Endometrial microvascular endothelial cells (primary cell): ENCODE measurements around the gene ASB9. TPM values are rescaled to one million over a fixed set of nuclear protein-coding genes. Genes with fewer than 3 reads are reported as not detected.

Experiments
- in situ Hi-C: cut with HindIII; loops from 2 replicates; pipeline ENCODE4 v1.10.0; 2017; ENCODE audit warnings: low sequenced_read_pairs, low pct_unique_long_range_greater_than_20kb; ENCODE audit errors: inconsistent ontology term
- total RNA-seq: library from RNA; depleted of rRNA; stranded (reverse); fragments of >200 nt; gene quantifications from one replicate; pipeline ENCODE4 v1.2.3, GENCODE V29; 2015; ENCODE audit errors: inconsistent ontology term

The ASB9 gene
- total RNA-seq, 1 donor from 2014 or later = 43.8 TPM

DNA sequence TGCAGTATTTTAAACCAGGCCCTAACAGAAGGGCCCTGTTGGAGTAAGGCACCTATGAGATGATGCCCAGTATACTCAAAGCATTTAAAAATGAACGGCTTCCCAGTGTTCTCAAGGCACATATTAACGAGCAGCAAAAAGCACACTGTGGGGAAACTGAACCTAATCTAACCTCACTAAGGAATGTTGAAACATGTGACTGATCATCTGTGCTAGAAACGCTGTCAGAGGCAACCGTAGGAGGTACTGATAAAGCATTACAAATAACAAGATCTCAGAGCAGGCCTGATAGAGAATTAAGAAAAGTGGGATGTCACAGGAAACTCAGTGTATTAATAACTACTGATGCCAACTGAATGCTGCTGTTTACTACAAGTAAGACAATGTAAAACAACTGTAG is 24.0 kb downstream of the ASB9 start:
- in situ Hi-C loops = no loop called here

DNA sequence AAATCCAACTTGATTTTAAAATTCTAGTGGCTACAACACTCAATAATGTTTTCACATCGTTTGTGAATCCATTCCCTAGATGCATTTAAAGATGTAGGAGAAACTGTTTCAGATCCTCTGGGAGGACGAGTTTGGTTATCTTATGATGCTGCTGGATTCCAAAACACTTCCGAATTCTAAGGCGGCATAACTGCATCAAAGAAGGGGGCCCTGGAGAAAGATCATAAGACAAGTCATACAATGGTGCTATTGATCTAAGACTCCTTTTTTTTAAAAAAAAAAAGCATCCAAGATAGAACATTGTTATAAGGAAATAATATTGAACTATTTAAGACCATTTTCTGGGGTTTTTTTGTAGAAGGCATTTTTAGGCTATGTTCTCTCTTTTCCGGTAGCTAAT is 25.5 kb downstream of the ASB9 start:
- in situ Hi-C loops = no loop called here

DNA sequence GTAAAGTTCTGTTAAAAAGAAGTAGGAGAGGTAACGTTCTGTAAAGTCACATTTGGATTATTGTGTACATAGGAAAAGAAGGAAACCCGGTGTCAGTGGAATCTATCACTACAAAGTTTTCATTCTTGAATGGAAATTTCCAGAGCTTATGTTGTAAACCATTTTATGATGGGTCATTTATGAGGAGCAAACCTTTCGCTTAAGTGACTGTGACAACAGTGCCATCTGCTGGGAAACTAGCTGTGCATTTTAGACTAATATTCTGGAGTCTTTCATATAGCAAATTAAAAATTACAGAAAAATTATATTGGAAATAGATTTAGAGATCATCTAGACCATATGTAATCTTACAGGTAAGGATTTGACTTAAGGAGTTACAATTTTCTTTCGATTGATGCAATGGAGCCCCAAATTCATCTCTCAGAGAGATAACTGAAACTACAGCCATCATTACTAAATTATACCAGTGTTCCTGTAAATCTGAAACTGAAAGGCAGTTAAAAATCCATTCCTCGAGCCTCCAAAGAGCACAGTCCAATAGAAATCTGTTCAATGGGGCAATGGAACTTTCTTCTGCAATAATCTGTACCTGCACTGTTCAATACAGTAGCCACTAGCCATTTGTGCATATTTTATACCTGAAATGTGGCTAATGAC is 26.9 kb downstream of the ASB9 start:
- in situ Hi-C loops = no loop called here

DNA sequence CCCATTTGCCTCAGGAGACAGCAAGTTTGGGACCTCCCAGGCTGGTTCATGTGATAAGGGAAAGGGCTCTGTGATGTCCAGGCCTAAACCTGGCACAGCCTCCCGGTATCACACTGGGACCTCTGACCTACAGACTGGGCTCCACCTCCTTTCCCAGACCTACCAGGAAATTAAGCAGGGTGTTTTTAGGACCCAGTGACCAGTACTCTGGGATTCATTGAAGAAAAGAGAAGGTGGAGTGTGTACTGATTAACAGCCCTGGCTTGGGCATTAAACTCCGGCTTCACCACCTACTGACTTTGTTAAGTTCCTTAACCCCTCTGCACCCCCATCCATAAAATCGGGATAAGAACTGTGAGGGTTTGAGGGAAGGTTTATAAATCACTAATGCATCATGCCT is 28.6 kb downstream of the ASB9 start:
- in situ Hi-C loops = no loop called here

DNA sequence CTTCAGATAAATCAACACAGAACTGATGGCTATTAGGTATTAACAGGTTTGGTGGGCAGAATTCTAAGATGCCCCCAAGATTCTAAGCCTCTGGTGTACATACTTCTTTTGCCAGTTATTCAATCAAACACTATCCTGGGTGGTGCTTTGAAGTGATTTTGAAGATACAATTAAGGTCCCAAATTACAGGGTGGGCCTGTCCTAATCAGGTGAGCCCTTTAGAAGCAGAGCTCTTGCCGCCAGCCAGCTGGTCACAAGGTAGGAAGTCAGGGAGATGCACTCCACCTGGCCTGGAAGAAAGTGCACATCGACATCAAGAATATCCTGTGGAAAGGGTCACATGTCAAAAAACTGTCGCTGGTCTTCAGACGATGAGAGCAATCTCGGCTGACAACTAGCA is 29.5 kb downstream of the ASB9 start:
- in situ Hi-C loops = no loop called here

DNA sequence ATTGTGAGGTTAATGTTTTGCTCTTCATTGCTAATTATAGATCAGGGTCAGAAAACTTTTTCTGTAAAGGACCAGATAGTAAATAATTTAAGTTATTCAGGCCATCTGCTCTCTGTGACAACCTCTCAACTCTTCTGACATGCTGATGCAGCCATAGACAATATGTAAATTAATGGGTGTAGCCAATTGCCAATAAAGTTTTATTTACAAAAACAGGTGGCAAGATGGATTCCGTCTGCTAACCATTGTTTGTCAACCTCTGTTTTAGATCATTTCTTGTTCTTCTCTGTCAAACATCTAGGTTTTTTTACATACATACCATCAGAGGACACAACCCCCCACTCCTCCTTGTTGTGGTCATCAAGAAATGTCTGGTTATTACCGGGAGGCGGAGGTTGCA is 33.7 kb downstream of the ASB9 start:
- in situ Hi-C loops = no loop called here

DNA sequence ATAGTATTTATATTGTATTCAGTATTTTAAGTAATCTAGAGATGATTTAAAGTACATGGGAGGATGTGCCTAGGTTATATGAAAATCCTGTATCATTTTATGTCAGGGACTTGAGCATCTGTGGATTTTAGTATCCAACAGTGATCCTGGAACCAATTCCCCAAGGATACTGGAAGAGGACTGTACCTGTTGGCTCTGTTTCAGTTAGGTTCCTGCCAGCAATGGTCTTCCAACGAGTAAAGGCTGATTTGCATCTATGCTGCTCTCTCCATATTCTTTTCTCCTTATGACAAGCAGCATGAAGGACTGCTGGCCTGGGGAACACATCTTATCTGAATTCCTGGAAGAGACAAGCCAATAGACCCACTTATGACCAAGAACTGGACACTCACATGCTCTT is 34.9 kb downstream of the ASB9 start:
- in situ Hi-C loops = no loop called here

DNA sequence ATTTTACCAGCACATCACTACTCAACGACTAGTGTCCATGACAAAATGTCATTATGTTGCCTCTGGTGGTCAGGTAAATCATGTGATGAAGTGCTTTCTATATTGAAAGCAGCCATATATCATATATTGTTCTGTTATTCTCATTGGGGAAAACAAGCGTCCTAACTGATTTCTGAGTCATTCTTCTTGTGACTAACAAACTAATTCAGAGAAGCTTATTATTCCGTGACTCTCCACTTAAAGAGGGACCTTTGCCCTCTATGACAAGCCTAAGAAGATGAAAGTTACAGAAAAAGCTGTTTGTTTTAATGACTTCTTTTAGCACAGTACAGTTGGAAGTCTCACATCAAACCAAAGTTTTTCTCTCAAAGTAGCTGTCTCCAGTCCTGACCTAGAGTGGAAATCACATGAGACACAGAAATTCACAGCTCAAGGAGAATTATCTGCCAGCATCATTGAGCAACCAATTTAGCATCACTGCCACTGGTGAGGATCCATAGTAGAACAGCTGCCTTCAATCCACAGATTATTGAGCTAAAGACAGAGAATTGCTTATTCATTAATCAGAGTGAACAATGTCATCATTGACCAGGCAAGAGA is 36.4 kb downstream of the ASB9 start:
- in situ Hi-C loops = no loop called here

DNA sequence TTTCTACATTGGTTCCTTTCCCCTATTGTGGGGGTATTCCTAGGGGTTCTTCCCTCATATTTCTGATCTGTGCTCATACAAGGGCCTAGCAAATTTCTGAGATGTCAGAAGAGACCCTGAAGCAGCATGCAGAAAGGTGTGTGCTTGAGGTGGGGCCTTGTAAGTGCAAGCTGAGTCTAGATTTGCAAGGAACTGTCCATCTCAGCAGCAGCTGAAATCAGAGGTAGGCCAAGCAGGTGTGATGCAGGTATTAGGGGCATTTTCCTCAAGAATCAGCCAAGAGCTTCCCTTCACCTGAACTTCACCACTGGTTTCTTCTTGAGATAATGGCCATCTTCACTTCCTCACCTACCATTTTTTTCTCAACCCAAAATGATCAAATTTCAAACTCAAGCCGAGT is 45.1 kb downstream of the ASB9 start:
- in situ Hi-C loops = no loop called here

DNA sequence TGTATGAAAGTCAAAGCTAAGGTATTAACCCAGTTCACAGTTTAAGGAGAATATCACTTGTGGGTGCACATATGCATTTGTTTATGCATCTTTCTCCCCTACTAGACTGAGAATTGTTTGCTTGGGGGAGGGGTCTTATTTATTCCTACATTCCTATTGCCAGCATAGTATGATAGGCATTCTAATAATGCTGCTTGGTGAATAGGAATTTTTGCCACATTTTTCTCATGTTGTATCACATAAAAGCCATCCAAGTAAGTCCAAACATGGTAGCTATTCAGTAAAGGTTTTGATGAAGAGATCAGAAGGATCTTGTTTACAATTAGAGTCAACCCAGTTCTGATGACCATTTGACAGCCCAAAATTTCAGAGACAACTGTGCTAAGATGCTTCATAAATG is 48.6 kb downstream of the ASB9 start:
- in situ Hi-C loops = no loop called here

DNA sequence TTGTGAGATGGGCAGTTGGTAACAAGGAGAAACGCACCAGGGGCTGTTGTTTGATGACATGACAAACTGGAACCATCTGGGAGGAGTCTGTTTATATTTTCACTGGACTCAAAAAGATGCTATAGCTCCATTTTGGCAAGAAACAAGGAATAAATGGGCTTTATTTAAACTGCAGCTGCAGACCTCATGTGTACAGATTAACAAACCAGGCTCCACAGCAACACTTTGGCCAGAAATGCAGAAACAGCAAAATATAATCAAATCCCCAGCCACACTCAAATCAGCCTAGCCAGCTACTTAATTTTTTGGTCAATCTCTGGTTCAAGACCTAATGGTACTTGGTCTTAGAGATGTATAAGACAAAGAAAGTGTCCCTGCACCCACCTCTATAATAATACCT is 52.7 kb downstream of the ASB9 start:
- in situ Hi-C loops = no loop called here

DNA sequence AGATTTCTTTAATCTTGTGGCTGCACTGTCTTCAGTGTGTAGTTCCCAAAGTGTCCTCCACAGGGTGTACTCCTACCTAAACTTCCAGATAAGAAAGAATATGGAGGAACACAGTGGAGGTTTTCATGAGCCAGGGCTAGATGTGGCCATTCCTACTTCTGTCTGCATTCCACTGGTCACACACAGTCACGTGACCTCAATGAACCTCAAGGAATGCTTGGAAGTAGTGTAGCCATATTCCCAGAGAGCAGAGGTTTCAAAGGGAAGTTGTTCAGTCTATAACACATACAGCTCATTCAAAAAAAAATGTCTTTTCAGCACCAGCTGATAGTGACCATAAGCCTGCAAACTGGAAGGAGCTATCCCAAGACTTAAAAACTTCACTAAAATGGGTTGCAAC is 53.6 kb downstream of the ASB9 start:
- in situ Hi-C loops = no loop called here

DNA sequence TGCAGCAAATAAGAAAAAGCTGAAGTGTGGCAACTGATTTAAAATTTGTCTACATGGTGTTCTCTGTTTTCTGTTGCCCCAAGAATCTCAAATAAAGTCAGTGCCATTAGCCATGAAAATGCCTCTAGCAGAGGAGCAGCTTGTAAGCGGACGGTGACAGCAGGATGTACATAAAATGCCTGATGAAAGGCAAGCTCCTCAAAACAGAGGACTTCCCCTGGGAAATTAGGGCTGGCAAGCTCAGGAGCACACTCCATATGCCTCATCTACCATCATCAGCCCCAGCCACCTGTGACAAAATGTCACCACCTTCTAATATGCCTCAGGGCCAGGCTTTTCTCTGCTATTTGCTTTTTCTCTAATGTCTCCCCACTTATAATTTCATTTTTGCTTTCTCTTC is 54.5 kb downstream of the ASB9 start:
- in situ Hi-C loops = no loop called here

DNA sequence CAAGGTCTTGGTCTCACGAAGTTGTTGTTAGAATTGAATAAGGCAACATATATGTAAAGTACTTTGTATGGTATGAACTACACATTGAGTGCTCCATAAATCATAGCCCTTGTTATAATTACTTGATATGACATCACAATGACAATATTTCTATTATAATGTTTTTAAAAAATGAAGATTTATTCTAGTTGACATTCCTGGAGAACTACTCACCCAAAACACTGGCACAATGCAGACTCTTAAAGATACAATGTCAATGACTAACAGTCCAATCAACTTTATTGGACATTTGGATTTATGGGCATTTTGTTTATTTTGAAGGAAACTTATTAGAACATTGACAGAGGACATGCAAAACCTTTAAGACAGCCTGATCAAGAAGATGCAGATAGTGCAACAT is 55.3 kb downstream of the ASB9 start:
- in situ Hi-C loops = no loop called here

DNA sequence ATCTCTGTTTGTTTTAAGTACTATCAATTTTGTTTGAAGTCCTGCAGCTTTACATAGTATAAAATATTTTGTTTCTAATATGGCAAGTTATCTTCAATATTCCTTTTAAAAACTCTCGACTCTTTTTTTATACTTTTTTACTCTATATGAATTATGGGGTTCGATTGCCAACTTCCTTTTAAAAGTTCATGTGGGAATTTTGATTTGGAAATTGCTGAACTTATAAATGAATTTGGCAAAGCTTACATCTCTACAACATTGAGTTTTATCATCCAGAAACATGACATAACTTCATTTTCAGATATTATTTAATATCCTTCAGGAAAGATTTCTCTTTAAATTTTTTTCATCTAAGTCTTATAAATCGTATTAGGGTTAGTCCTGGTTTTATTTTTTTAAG is 60.8 kb downstream of the ASB9 start:
- in situ Hi-C loops = no loop called here

DNA sequence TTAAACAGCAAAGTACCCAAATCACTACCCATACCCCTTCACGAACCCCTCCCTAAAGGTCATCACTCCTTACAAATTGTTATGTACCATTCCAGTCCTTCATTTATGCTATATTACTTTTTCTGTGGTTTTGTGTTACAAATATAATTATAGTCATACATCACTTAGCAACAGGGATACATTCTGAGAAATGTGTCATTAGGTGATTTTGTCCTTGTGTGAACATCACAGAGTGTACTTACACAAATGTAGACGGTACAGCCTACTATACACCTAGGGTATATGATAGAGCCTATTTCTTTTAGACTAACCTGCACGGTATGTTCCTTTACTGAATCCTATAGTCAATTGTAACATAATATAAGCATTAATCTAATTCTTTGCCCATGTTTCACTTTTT is 61.9 kb downstream of the ASB9 start:
- in situ Hi-C loops = no loop called here

DNA sequence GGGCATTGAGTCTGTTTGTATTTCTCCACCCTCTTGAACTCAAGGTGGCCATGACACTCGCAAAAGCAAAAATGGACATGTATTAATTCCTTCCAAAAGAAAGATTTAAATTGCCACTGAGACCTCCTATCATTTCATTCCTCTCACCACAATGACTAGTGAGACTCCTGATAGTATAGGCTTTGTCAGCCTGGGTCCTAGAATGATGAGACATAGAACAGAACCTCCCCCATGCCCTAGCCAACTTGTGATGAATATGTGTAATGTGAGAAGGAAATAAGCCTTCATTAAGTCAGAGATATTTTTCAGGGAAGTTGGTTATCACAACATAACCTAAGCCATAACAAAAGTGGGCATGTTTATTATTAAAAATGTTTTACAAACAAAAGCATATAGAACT is 62.5 kb downstream of the ASB9 start:
- in situ Hi-C loops = no loop called here

DNA sequence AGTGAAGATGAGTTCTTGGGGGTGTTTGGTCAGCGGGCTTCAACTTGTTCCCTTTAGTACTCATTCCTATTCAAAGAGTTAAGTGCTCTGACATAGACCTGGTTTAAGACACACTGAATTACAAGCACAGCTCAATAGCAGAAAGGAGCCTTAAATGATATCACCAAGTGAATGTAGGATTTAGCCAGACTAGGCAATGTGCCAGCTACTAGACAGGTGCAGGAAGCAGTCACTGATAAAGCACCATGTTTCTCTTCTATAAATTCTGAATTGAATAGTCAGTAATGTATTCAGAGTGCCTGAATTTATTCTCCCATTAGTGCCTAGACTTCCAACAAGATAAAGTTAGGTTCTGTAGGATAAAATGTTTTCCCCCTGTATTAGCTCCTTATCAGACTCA is 63.6 kb downstream of the ASB9 start:
- in situ Hi-C loops = no loop called here

DNA sequence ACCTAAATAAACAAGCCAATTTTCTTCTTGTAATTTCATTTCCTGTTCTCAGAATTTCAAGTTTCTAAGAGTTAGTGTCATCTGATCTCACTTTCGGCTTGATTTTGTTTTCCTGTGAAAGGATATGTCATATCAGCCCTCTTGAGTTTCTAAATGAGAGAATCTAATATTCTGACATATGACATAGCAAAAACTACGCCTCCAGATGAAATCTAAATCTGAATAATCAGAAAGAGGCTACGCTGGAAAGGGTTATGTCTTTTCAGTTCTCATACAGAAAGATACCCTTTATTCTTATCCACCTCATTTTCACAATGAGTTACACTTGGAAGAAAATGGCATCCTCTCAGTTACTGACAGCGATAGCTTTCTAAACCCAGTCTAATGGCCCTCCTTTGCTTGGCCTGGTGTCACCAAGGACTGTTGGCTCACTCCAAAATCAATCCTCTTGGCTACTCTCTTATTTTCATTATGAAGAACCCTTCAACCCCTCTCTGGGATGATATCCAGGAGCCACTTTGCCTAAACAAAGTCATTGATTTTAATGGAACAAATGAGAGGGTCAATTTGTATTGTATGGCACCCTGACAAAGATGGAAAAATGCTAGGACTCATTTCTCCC is 65.6 kb downstream of the ASB9 start:
- in situ Hi-C loops = no loop called here

DNA sequence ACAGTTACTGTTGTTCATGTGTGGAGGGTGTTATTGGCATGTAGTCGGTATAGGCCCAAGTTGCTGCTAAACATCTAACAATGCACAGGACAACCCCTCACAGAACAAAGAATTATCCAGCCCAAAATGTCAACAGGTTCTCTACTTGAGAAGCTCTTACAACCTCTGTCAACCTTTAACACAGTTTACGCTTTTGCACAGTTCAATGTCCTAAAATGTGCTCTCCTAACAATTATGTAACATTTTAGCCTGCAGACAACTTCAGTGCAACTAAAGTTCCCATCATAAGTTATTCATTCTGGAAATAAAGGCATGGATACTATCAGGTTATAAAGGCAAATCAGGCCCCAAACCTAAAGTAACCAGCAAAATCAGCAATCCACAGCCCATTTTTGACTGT is 66.2 kb downstream of the ASB9 start:
- in situ Hi-C loops = no loop called here
